ENCODE measurements around the gene ZNF599. TPM values are rescaled to one million over a fixed set of nuclear protein-coding genes. Genes with fewer than 3 reads are reported as not detected.
A peak's percentile ranks its signal among the peaks of the same experiment; 100 is the strongest.

ZNF599 gene
- total and polyA plus RNA-seq, 5 donors, result 4.0 to 5.8 (median 4.5) TPM

- Histone ChIP-seq H3K4me1 (ENCODE audit: control insufficient read depth, insufficient read depth, low read length) (no peaks in the 10 kb centered on the region), H3K9me3 (ENCODE audit: control insufficient read depth, low read length) (peaks cover 1% of the 10 kb centered on the region), H3K27ac (ENCODE audit: low read length) (no peak overlapping the region), H3K4me3 (ENCODE audit: low read length) (no peak overlapping the region), H3K27me3 (ENCODE audit: control insufficient read depth, insufficient read depth) (no peaks in the 10 kb centered on the region)
- ATAC-seq (peak; percentile 65 to 80), DNase-seq (no peak)
- intact Hi-C loops (cut with DNase I), result no loop called here
- 36% methylated on average over 3 of the region's 3 CpGs for WGBS
These were observed 14.2 kb upstream of the ZNF599 start for GRCh38 chr19:34787059-34787824.

GRCh38 chr19:34786236-34786635 is 13.2 kb upstream of the ZNF599 start:
- no peaks in the 10 kb centered on the region for H3K27me3 ChIP-seq (ENCODE audit: control insufficient read depth, insufficient read depth)
- no peaks in the 10 kb centered on the region for H3K4me1 ChIP-seq (ENCODE audit: control insufficient read depth, insufficient read depth, low read length)
- DNase-seq (no peak), ATAC-seq (no peak)
- intact Hi-C loops (cut with DNase I), result no loop called here
- H3K9me3 ChIP-seq (ENCODE audit: control insufficient read depth, low read length), result peaks cover 1% of the 10 kb centered on the region
- H3K27ac ChIP-seq (ENCODE audit: low read length), result no peak overlapping the region
- WGBS, result 84% methylated on average over 5 of the region's 5 CpGs
- no peak overlapping the region for H3K4me3 ChIP-seq (ENCODE audit: low read length)

- intact Hi-C loops (cut with DNase I), result no loop called here
These were observed 6.6 kb upstream of the ZNF599 start for GRCh38 chr19:34779652-34780051.

GRCh38 chr19:34778342-34778741 is 5.3 kb upstream of the ZNF599 start:
- Histone ChIP-seq H3K4me3 (ENCODE audit: low read length) (no peak overlapping the region), H3K9me3 (ENCODE audit: control insufficient read depth, low read length) (no peaks in the 10 kb centered on the region), H3K27ac (ENCODE audit: low read length) (no peak overlapping the region), H3K4me1 (ENCODE audit: control insufficient read depth, insufficient read depth, low read length) (no peaks in the 10 kb centered on the region), H3K27me3 (ENCODE audit: control insufficient read depth, insufficient read depth) (no peaks in the 10 kb centered on the region)
- ATAC-seq, result no peak
- 71% methylated on average over 2 of the region's 2 CpGs for WGBS
- intact Hi-C loops (cut with DNase I), result no loop called here
- no peak for DNase-seq

More at GRCh38 chr19:34779652-34780051, 6.6 kb upstream of the ZNF599 start:
- Histone ChIP-seq H3K9me3 (ENCODE audit: control insufficient read depth, low read length) (peaks cover 1% of the 10 kb centered on the region), H3K27ac (ENCODE audit: low read length) (no peak overlapping the region), H3K27me3 (ENCODE audit: control insufficient read depth, insufficient read depth) (no peaks in the 10 kb centered on the region), H3K4me3 (ENCODE audit: low read length) (no peak overlapping the region), H3K4me1 (ENCODE audit: control insufficient read depth, insufficient read depth, low read length) (no peaks in the 10 kb centered on the region)
- no peak for ATAC-seq
- 67% methylated on average over 3 of the region's 3 CpGs for WGBS
- DNase-seq, result no peak

- no peaks in the 10 kb centered on the region for H3K9me3 ChIP-seq (ENCODE audit: control insufficient read depth, low read length)
- intact Hi-C loops (cut with DNase I), result no loop called here
These were observed 1.8 kb upstream of the ZNF599 start for GRCh38 chr19:34774857-34775256.

GRCh38 chr19:34773555-34773864 is 495 bp upstream of the ZNF599 start:
- H3K27ac ChIP-seq (ENCODE audit: low read length), result no peak overlapping the region
- H3K9me3 ChIP-seq (ENCODE audit: control insufficient read depth, low read length), result no peaks in the 10 kb centered on the region
- intact Hi-C loops (cut with DNase I), result no loop called here
- ATAC-seq, result no peak
- H3K27me3 ChIP-seq (ENCODE audit: control insufficient read depth, insufficient read depth), result no peaks in the 10 kb centered on the region
- no peaks in the 10 kb centered on the region for H3K4me1 ChIP-seq (ENCODE audit: control insufficient read depth, insufficient read depth, low read length)
- peak overlapping the region; percentile 75 for H3K4me3 ChIP-seq (ENCODE audit: low read length)
- WGBS, result 73% methylated on average over 2 of the region's 2 CpGs
- DNase-seq, result no peak

More at GRCh38 chr19:34774857-34775256, 1.8 kb upstream of the ZNF599 start:
- no peak overlapping the region for H3K27ac ChIP-seq (ENCODE audit: low read length)
- no peaks in the 10 kb centered on the region for H3K4me1 ChIP-seq (ENCODE audit: control insufficient read depth, insufficient read depth, low read length)
- H3K27me3 ChIP-seq (ENCODE audit: control insufficient read depth, insufficient read depth), result no peaks in the 10 kb centered on the region
- no peak overlapping the region for H3K4me3 ChIP-seq (ENCODE audit: low read length)
- DNase-seq (no peak), ATAC-seq (no peak)
- 65% methylated on average over 2 of the region's 2 CpGs for WGBS

- no peak overlapping the region for H3K4me3 ChIP-seq (ENCODE audit: low read length)
- H3K9me3 ChIP-seq (ENCODE audit: control insufficient read depth, low read length), result peaks cover 3% of the 10 kb centered on the region
- no peaks in the 10 kb centered on the region for H3K4me1 ChIP-seq (ENCODE audit: control insufficient read depth, insufficient read depth, low read length)
- H3K27ac ChIP-seq (ENCODE audit: low read length), result no peak overlapping the region
- DNase-seq (no peak), ATAC-seq (no peak)
- H3K27me3 ChIP-seq (ENCODE audit: control insufficient read depth, insufficient read depth), result no peaks in the 10 kb centered on the region
- WGBS, result 97% methylated on average over 3 of the region's 3 CpGs
- intact Hi-C loops (cut with DNase I), result no loop called here
These were observed 5.1 kb downstream of the ZNF599 start for GRCh38 chr19:34767951-34768350.

- Histone ChIP-seq H3K27ac (ENCODE audit: low read length) (no peak overlapping the region), H3K9me3 (ENCODE audit: control insufficient read depth, low read length) (peaks cover 3% of the 10 kb centered on the region), H3K4me1 (ENCODE audit: control insufficient read depth, insufficient read depth, low read length) (no peaks in the 10 kb centered on the region), H3K4me3 (ENCODE audit: low read length) (no peak overlapping the region), H3K27me3 (ENCODE audit: control insufficient read depth, insufficient read depth) (no peaks in the 10 kb centered on the region)
- ATAC-seq (no peak), DNase-seq (no peak)
- intact Hi-C loops (cut with DNase I), result no loop called here
- 96% methylated on average over 2 of the region's 2 CpGs for WGBS
These were observed 6.6 kb downstream of the ZNF599 start for GRCh38 chr19:34766386-34766785.

- Histone ChIP-seq H3K27me3 (ENCODE audit: control insufficient read depth, insufficient read depth) (no peaks in the 10 kb centered on the region), H3K4me3 (ENCODE audit: low read length) (peak overlapping the region; percentile 32), H3K4me1 (ENCODE audit: control insufficient read depth, insufficient read depth, low read length) (no peaks in the 10 kb centered on the region), H3K27ac (ENCODE audit: low read length) (no peak overlapping the region), H3K9me3 (ENCODE audit: control insufficient read depth, low read length) (peaks cover 27% of the 10 kb centered on the region)
- DNase-seq (no peak), ATAC-seq (no peak)
- 98% methylated on average over 11 of the region's 11 CpGs for WGBS
- intact Hi-C loops (cut with DNase I), result no loop called here
These were observed 13.6 kb downstream of the ZNF599 start for GRCh38 chr19:34759218-34759917.

GRCh38 chr19:34757441-34757840 is 15.6 kb downstream of the ZNF599 start:
- Histone ChIP-seq H3K27me3 (ENCODE audit: control insufficient read depth, insufficient read depth) (no peaks in the 10 kb centered on the region), H3K9me3 (ENCODE audit: control insufficient read depth, low read length) (peaks cover 28% of the 10 kb centered on the region), H3K4me1 (ENCODE audit: control insufficient read depth, insufficient read depth, low read length) (no peaks in the 10 kb centered on the region), H3K4me3 (ENCODE audit: low read length) (no peak overlapping the region), H3K27ac (ENCODE audit: low read length) (no peak overlapping the region)
- ATAC-seq (no peak), DNase-seq (no peak)
- intact Hi-C loops (cut with DNase I), result no loop called here
- WGBS, result 96% methylated on average over 4 of the region's 4 CpGs

GRCh38 chr19:34744896-34745690 is 27.9 kb downstream of the ZNF599 start:
- Histone ChIP-seq H3K27ac (ENCODE audit: low read length) (no peak overlapping the region), H3K27me3 (ENCODE audit: control insufficient read depth, insufficient read depth) (no peaks in the 10 kb centered on the region), H3K4me3 (ENCODE audit: low read length) (no peak overlapping the region), H3K9me3 (ENCODE audit: control insufficient read depth, low read length) (peaks cover 6% of the 10 kb centered on the region), H3K4me1 (ENCODE audit: control insufficient read depth, insufficient read depth, low read length) (no peaks in the 10 kb centered on the region)
- ATAC-seq (no peak), DNase-seq (no peak)
- WGBS, result 89% methylated on average over 3 of the region's 3 CpGs
- intact Hi-C loops (cut with DNase I), result loop anchor here in 1 of 4 donors (5.0 kb wide), 1 partner anchor 208 kb away; no protein-coding TSS in a partner anchor
